ENCODE measurements around the gene SLCO2B1.

Gene SLCO2B1

GRCh38 chr11:75248924-75249256, 98.0 kb downstream of the SLCO2B1 start:
- H3K79me2 ChIP-seq (ENCODE audit: insufficient read depth, low read depth): no peaks in the 10 kb centered on the region
- no peak overlapping the region for H3K4me3 ChIP-seq (IDR thresholded peaks at IDR 0.05; ENCODE audit: insufficient read depth, low read depth, low read length)
- H3K27ac ChIP-seq: no peak overlapping the region
- no peaks in the 10 kb centered on the region for H3K27me3 ChIP-seq (ENCODE audit: insufficient read depth, low read depth)
- no peaks in the 10 kb centered on the region for H4K20me1 ChIP-seq (ENCODE audit: insufficient read depth)
- no peak overlapping the region for H2AFZ ChIP-seq (ENCODE audit: low read depth)
- H3K4me2 ChIP-seq: no peak overlapping the region
- no peaks in the 10 kb centered on the region for H3K4me1 ChIP-seq (ENCODE audit: low read depth, poor library complexity, severe bottlenecking)
- H3K9ac ChIP-seq: no peak overlapping the region
- TF ChIP-seq CTCF (conservative IDR thresholded peaks at IDR 0.05; ENCODE audit: low read depth, low read length): peak; percentile 47; the same call in 1 of the 2 replicates
- no peaks in the 10 kb centered on the region for H3K36me3 ChIP-seq (ENCODE audit: insufficient read depth)

- no peak overlapping the region for H3K9ac ChIP-seq
Measured at GRCh38 chr11:75249704-75250103, 98.8 kb downstream of the SLCO2B1 start.

GRCh38 chr11:75254326-75254725, 103.4 kb downstream of the SLCO2B1 start:
- Histone ChIP-seq H3K36me3 (ENCODE audit: insufficient read depth) (no peaks in the 10 kb centered on the region), H3K4me1 (ENCODE audit: low read depth, poor library complexity, severe bottlenecking) (no peaks in the 10 kb centered on the region), H2AFZ (ENCODE audit: low read depth) (no peak overlapping the region), H3K9ac (no peak overlapping the region), H3K27me3 (ENCODE audit: insufficient read depth, low read depth) (no peaks in the 10 kb centered on the region), H4K20me1 (ENCODE audit: insufficient read depth) (no peaks in the 10 kb centered on the region), H3K79me2 (ENCODE audit: insufficient read depth, low read depth) (no peaks in the 10 kb centered on the region), H3K4me2 (no peak overlapping the region), H3K4me3 (IDR thresholded peaks at IDR 0.05; ENCODE audit: insufficient read depth, low read depth, low read length) (no peak overlapping the region), H3K27ac (no peak overlapping the region)
- TF ChIP-seq CTCF (conservative IDR thresholded peaks at IDR 0.05; ENCODE audit: low read depth, low read length): no peak

More at GRCh38 chr11:75249704-75250103, 98.8 kb downstream of the SLCO2B1 start:
- H3K36me3 ChIP-seq (ENCODE audit: insufficient read depth): no peaks in the 10 kb centered on the region
- no peak overlapping the region for H3K27ac ChIP-seq
- no peaks in the 10 kb centered on the region for H3K27me3 ChIP-seq (ENCODE audit: insufficient read depth, low read depth)
- H2AFZ ChIP-seq (ENCODE audit: low read depth): no peak overlapping the region
- H4K20me1 ChIP-seq (ENCODE audit: insufficient read depth): no peaks in the 10 kb centered on the region
- no peak overlapping the region for H3K4me3 ChIP-seq (IDR thresholded peaks at IDR 0.05; ENCODE audit: insufficient read depth, low read depth, low read length)
- H3K79me2 ChIP-seq (ENCODE audit: insufficient read depth, low read depth): no peaks in the 10 kb centered on the region
- no peaks in the 10 kb centered on the region for H3K4me1 ChIP-seq (ENCODE audit: low read depth, poor library complexity, severe bottlenecking)
- TF ChIP-seq CTCF (conservative IDR thresholded peaks at IDR 0.05; ENCODE audit: low read depth, low read length): no peak
- no peak overlapping the region for H3K4me2 ChIP-seq
